ENCODE results near the gene YWHAG. TPM values are rescaled to one million over a fixed set of nuclear protein-coding genes. Genes with fewer than 3 reads are reported as not detected.
"Not testable (repeated sequence)": the region's sequence is repeated elsewhere in the genome, so short reads cannot be mapped to it uniquely, and the experiment has no call there.

The YWHAG gene
- total and polyA plus RNA-seq, 12 donors: 50.5 to 309 (median 98.0) TPM

- peak overlapping the region; percentile 85 to 100 (median 96) for H3K27ac ChIP-seq
- no peak overlapping the region for H3K4me3 ChIP-seq
- 74 to 84% (median 78%) methylated on average over 8 of the region's 8 CpGs for WGBS, 4 donors
- TF ChIP-seq CTCF (IDR thresholded peaks at IDR 0.05) (no peak), POLR2A (IDR thresholded peaks at IDR 0.05) (no peak)
- no peaks in the 10 kb centered on the region for H3K9me3 ChIP-seq (replicated peaks in 1 of 3)
- no peaks in the 10 kb centered on the region for H3K27me3 ChIP-seq
- no peak for DNase-seq
- H3K36me3 ChIP-seq (replicated peaks in 1 of 2): no peaks in the 10 kb centered on the region
- peaks cover 28 to 56% of the 10 kb centered on the region in 2 donors for H3K4me1 ChIP-seq (replicated peaks in 1 of 2)
- intact Hi-C loops (cut with DNase I): no loop called here
These were observed 65.3 kb downstream of the YWHAG start for GRCh38 chr7:76293407-76293901.

GRCh38 chr7:76292911-76293310 is 65.9 kb downstream of the YWHAG start:
- H3K4me3 ChIP-seq; H3K36me3 ChIP-seq (replicated peaks in 1 of 2); H3K9me3 ChIP-seq (replicated peaks in 1 of 3); intact Hi-C loops (cut with DNase I); DNase-seq; H3K27me3 ChIP-seq: not testable (repeated sequence)
- Histone ChIP-seq H3K4me1 (replicated peaks in 1 of 2) (peaks cover 28 to 56% of the 10 kb centered on the region in 2 donors), H3K27ac (peak overlapping the region in 4 of 5 donors; percentile 78 to 100 (median 93))
- 86 to 90% (median 87%) methylated on average over 2 to 5 of the region's 5 CpGs for WGBS, 4 donors

GRCh38 chr7:76292213-76292573 is 66.6 kb downstream of the YWHAG start:
- peak in 1 of 7 donors; percentile 44 for DNase-seq
- peaks cover 28 to 54% of the 10 kb centered on the region in 2 donors for H3K4me1 ChIP-seq (replicated peaks in 1 of 2)

GRCh38 chr7:76291351-76292212 is 67.2 kb downstream of the YWHAG start:
- Histone ChIP-seq H3K27ac (peak overlapping the region; percentile 17 to 100 (median 89)), H3K9me3 (replicated peaks in 1 of 3) (no peaks in the 10 kb centered on the region), H3K27me3 (no peaks in the 10 kb centered on the region), H3K36me3 (replicated peaks in 1 of 2) (no peaks in the 10 kb centered on the region), H3K4me3 (peak overlapping the region in 1 of 4 donors; percentile 8), H3K4me1 (replicated peaks in 1 of 2) (peaks cover 28 to 48% of the 10 kb centered on the region in 2 donors)
- TF ChIP-seq POLR2A (IDR thresholded peaks at IDR 0.05) (peak in 1 of 2 donors; percentile 50), CTCF (IDR thresholded peaks at IDR 0.05) (peak; percentile 97 to 100 (median 99))
- 0 to 21% (median 12%) methylated on average over 18 to 30 of the region's 30 CpGs for WGBS, 4 donors
- peak; percentile 90 to 98 (median 94) for DNase-seq
- intact Hi-C loops (cut with DNase I): loop anchor here in 1 of 2 donors (2.0 kb wide), 1 partner anchor 23 kb away; no protein-coding TSS in a partner anchor

More at GRCh38 chr7:76292213-76292573, 66.6 kb downstream of the YWHAG start:
- Histone ChIP-seq H3K9me3 (replicated peaks in 1 of 3) (no peaks in the 10 kb centered on the region), H3K27ac (peak overlapping the region; percentile 17 to 100 (median 89)), H3K27me3 (no peaks in the 10 kb centered on the region), H3K4me3 (peak overlapping the region in 1 of 4 donors; percentile 8), H3K36me3 (replicated peaks in 1 of 2) (no peaks in the 10 kb centered on the region)
- WGBS, 4 donors: 29 to 38% (median 34%) methylated on average over 5 of the region's 5 CpGs
- intact Hi-C loops (cut with DNase I): no loop called here
- TF ChIP-seq CTCF (IDR thresholded peaks at IDR 0.05) (no peak), POLR2A (IDR thresholded peaks at IDR 0.05) (no peak)

- intact Hi-C loops (cut with DNase I): loop anchor here in 1 of 2 donors (2.0 kb wide), 1 partner anchor 24 kb away; no protein-coding TSS in a partner anchor
- peak in 2 of 7 donors; percentile 51 to 67 for DNase-seq
- Histone ChIP-seq H3K4me1 (replicated peaks in 1 of 2) (peaks cover 28 to 48% of the 10 kb centered on the region in 2 donors), H3K27ac (peak overlapping the region; percentile 12 to 100 (median 89))
- not testable (repeated sequence) for H3K36me3 ChIP-seq (replicated peaks in 1 of 2); H3K4me3 ChIP-seq; H3K27me3 ChIP-seq; H3K9me3 ChIP-seq (replicated peaks in 1 of 3)
- 75 to 88% (median 80%) methylated on average over 6 of the region's 6 CpGs for WGBS, 4 donors
These were observed 67.9 kb downstream of the YWHAG start for GRCh38 chr7:76290847-76291350.
